ENCODE results near the gene PRKAA1.

PRKAA1 gene

GRCh38 chr5:40798012-40798800 is at the start of gene PRKAA1:
Gene PRKAA1, minus strand, starts transcription at chr5:40798374. Its CDS starts 185 bp downstream, at chr5:40798189.
- DNase-seq, result peak; percentile 89

- no peak for DNase-seq
Observed at GRCh38 chr5:40847525-40847924, 49.4 kb upstream of the PRKAA1 start.

GRCh38 chr5:40846371-40846770 is 48.2 kb upstream of the PRKAA1 start:
- no peak for DNase-seq

DNA sequence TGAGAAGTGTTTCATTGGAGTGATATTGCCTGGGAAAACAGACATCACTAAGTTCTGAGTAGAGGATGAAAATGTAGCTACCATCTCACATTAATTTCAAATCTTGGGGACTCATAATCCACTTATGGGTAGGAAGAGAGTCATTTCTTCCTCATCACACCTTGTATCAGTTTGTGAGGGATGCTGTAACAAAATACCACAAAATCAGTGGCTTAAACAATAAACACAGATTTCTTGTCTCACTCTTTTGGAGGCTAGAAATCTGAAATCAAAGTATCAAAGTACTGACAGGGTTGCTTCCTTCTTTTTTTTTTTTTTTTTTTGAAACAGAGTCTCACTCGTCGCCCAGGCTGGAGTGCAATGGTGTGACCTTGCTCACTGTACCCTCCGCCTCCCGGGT is 46.4 kb upstream of the PRKAA1 start:
- DNase-seq, result no peak

DNA sequence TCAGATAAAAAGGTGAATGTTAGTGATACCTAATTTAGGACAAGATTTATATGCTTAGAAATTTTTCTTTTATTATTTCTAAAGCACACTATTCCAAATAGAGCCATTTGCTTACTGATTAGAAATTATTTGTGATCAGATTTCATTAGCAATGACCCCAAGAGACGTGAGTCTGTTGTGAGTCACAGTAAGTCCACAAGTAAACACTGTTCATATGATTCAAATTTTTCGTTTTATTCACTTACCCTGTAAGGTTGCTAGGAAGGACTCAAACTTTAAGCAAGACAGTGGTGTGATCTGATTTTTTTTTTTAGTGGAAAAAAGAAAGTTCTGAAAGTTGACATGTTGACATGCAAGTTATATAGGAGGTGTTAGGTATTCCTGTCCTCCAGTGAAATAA is 44.2 kb upstream of the PRKAA1 start:
- no peak for DNase-seq

DNA sequence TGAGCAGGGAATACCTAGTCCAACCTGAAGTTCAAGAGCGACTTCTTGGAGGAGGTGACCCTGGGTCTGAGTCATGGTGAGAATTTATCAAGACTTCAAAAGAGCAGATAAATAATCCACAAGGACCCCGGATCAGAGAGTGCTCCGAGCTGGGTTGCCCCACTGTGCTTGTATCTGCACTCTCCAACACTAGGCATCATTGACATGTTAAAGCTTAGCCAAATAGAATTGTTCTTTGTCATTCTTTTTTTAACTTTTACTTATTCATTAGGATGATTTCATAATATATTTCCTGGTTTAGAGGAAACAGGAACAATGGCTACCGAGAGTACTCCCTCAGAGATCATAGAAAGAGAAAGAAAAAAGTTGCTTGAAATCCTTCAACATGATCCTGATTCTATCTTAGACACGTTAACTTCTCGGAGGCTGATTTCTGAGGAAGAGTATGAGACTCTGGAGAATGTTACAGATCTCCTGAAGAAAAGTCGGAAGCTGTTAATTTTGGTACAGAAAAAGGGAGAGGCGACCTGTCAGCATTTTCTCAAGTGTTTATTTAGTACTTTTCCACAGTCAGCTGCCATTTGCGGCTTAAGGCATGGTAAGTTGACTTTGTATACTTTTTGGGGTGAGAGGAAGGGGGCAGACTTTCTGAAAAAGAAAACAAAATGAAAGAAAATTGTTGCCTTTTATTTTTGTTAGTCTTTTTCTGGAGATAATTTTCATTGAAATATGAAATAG is 43.1 kb upstream of the PRKAA1 start, which contains the start of gene CARD6:
Gene CARD6, plus strand, starts transcription at position 300 of the 738 bp plus-strand sequence. Its CDS starts 16 bp downstream, at position 316.
- no peak for DNase-seq

GRCh38 chr5:40838086-40838485 is 39.9 kb upstream of the PRKAA1 start:
- DNase-seq, result no peak

- DNase-seq, result peak; percentile 94
Observed at GRCh38 chr5:40834849-40835787, 36.9 kb upstream of the PRKAA1 start, which contains the start of gene RPL37. Gene RPL37, minus strand, starts transcription at chr5:40835222. Its CDS starts 37 bp downstream, at chr5:40835185.

DNA sequence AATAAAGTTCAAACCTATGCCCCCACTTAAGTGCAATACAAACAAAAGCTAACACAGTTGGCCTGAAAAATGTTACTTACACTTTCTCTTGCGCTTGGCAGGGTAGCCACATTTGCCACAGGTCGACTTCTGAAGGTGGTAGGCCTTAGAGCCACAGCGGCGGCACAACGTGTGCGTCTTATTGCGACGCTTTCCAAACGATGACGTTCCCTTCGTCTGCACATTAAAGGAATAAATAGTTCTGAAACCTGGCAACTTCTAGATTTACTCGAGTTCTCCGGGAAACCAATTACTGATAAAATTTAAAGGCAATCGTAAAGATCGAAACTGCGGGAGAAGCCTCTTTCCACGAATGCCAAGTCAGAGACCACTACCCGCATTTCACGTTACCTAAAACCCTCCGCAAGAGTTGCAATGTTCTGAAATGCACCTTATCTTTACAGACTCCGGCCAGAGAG is 36.2 kb upstream of the PRKAA1 start:
- DNase-seq, result no peak

DNA sequence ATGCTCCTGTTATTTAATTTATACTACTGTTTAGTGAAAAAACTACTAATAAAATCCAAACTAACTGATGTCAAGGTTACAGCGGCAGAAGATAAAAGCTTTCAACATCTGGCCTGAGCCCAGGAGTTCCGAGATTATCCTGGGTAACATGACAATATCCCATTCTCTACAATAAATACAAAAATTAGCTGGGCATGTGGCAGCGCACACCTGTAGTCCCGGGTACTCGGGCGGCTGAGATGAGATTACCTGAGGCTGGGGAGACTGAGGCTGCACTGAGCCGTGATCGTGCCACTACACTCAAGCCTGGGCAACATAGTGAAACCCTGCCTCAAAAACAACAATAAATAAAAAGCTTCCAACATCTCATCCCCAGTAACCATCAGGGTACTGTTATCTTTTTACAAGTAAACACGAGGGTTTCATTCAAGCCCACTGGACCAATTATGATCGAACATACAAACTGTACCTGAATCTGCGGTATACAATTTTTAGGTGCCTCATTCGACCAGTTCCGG is 35.6 kb upstream of the PRKAA1 start:
- DNase-seq, result no peak

GRCh38 chr5:40832345-40832744 is 34.2 kb upstream of the PRKAA1 start:
- DNase-seq, result no peak

- DNase-seq, result no peak
Observed at GRCh38 chr5:40831346-40832210, 33.4 kb upstream of the PRKAA1 start.

- DNase-seq, result no peak
Observed at GRCh38 chr5:40829748-40830533, 31.8 kb upstream of the PRKAA1 start.

- no peak for DNase-seq
Observed at GRCh38 chr5:40828690-40829661, 30.8 kb upstream of the PRKAA1 start.

- no peak for DNase-seq
Observed at GRCh38 chr5:40828021-40828631, 30.0 kb upstream of the PRKAA1 start.

DNA sequence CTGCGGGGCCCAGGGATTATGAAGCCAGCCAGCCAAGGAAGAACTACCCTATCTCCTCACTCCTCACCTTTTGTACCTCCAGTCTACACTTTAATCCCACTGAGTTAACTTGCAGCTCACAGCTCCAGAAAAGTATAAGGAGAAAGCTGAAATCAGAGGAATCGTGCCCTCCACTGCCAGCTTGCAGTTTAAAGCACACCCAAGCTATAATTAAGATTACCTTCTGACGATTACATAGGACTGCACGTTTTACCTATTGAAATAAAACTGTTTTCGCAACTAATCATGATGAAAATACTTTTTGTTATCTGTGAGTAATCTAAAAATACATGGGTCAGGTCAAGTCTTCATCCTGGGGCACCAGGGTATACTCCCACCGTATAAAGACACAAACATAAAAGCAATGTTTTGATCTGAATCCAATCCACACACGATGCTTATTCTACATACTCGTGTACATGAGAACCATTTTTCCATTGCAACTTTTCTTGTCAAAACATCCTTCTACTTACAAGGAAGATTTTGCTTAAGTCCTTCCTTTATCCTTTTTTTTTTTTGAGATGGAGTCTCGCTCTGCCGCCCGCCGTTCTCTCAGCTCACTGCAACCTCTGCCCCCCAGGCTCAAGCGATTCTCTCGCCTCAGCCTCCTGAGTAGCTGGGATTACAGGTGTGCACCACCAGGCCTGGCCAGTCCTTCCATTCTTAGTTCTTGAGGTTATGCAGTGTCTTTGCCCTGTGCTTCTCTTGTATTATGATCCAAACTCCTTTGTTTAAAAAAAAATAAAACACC is 29.2 kb upstream of the PRKAA1 start:
- no peak for DNase-seq

DNA sequence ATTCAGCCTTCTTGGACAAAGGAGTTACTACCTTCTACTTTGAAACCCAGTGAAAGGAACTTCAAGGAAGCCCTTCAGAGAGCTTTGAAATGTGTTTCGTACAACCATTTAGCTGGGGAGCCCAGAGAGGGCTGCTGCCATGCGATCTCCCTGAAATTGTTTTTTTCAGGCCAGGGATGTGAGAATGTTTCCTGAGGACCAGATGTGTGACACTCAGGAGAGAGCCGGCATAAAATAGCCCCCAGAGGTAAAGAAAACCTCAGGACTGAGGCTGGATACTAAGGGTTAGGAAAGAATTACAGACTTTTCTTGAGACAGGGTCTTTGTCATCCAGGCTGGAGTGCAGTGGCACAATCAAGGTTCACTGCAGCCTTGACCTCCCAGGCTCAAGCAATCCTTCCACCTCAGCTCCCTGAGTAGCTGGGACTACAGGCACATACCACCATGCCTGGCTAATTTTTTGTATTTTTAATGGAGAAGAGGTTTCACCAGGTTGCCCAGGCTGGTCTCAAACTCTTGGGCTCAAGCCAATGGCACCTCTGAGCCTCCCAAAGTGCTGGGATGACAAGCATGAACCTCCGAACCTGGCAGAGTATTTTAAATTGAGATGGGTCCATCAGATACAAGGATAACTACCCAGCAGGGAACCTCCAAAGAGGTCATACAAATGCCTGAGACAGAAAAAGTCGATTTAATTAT is 28.5 kb upstream of the PRKAA1 start:
- DNase-seq, result no peak
